ENCODE results near the gene SLX4IP. TPM values are rescaled to one million over a fixed set of nuclear protein-coding genes. Genes with fewer than 3 reads are reported as not detected.

SLX4IP gene
- total and polyA plus RNA-seq, 2 of the 13 experiments (the other 11 are each of a cell fraction or from before 2014, with no cell fraction given) = 3.6 to 7.3 TPM

- TF ChIP-seq MYNN (CRISPR knock-in tag; IDR thresholded peaks at IDR 0.05; ENCODE audit: low read depth) (no peak), STAG1 (CRISPR knock-in tag; IDR thresholded peaks at IDR 0.05) (no peak; the same call in 1 of the 2 replicates), ZNF33B (CRISPR knock-in tag; IDR thresholded peaks at IDR 0.05) (no peak), ZSCAN25 (CRISPR knock-in tag; IDR thresholded peaks at IDR 0.05) (no peak; the same call in 1 of the 2 replicates), LCORL (IDR thresholded peaks at IDR 0.05) (no peak), LCORL (CRISPR knock-in tag; IDR thresholded peaks at IDR 0.05) (no peak), TAF15 (IDR thresholded peaks at IDR 0.05; ENCODE audit: low read depth, low read length, poor library complexity, severe bottlenecking) (peak; percentile 85), TBX3 (IDR thresholded peaks at IDR 0.05; ENCODE audit: borderline replicate concordance) (no peak), ZNF317 (CRISPR knock-in tag; IDR thresholded peaks at IDR 0.05) (no peak), ZNF788 (CRISPR knock-in tag; IDR thresholded peaks at IDR 0.05; ENCODE audit: borderline replicate concordance) (no peak), ZBTB38 (CRISPR knock-in tag; IDR thresholded peaks at IDR 0.05) (no peak), EED (CRISPR knock-in tag; IDR thresholded peaks at IDR 0.05) (no peak), CREBL2 (CRISPR knock-in tag; IDR thresholded peaks at IDR 0.05; ENCODE audit: borderline replicate concordance) (no peak; the same call in 1 of the 2 replicates), ZC3H13 (CRISPR knock-in tag; IDR thresholded peaks at IDR 0.05) (no peak), ZNF253 (CRISPR knock-in tag; IDR thresholded peaks at IDR 0.05; ENCODE audit: borderline replicate concordance) (no peak), ZNF160 (CRISPR knock-in tag; IDR thresholded peaks at IDR 0.05) (no peak), NBN (conservative IDR thresholded peaks at IDR 0.05) (no peak), HNF1A (IDR thresholded peaks at IDR 0.05; ENCODE audit: low read depth) (no peak), HNF1A (CRISPR knock-in tag; IDR thresholded peaks at IDR 0.05; ENCODE audit: borderline replicate concordance) (no peak), HNF4G (IDR thresholded peaks at IDR 0.05; ENCODE audit: borderline replicate concordance, low read depth, low read length) (no peak), HNF4G (CRISPR knock-in tag; IDR thresholded peaks at IDR 0.05; ENCODE audit: borderline replicate concordance, low read depth) (no peak), NFYC (CRISPR knock-in tag; IDR thresholded peaks at IDR 0.05) (no peak), ZNF841 (CRISPR knock-in tag; IDR thresholded peaks at IDR 0.05; ENCODE audit: borderline replicate concordance) (0 out of 2 replicates have a peak, but pooled peaks have one; percentile 56)
- TF ChIP-seq, protein P1, sequence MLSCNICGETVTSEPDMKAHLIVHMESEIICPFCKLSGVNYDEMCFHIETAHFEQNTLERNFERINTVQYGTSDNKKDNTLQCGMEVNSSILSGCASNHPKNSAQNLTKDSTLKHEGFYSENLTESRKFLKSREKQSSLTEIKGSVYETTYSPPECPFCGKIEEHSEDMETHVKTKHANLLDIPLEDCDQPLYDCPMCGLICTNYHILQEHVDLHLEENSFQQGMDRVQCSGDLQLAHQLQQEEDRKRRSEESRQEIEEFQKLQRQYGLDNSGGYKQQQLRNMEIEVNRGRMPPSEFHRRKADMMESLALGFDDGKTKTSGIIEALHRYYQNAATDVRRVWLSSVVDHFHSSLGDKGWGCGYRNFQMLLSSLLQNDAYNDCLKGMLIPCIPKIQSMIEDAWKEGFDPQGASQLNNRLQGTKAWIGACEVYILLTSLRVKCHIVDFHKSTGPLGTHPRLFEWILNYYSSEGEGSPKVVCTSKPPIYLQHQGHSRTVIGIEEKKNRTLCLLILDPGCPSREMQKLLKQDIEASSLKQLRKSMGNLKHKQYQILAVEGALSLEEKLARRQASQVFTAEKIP (CRISPR knock-in tag; IDR thresholded peaks at IDR 0.05; ENCODE audit: borderline replicate concordance) = 0 out of 2 replicates have a peak, but pooled peaks have one; percentile 68
- TF ChIP-seq, protein P2, sequence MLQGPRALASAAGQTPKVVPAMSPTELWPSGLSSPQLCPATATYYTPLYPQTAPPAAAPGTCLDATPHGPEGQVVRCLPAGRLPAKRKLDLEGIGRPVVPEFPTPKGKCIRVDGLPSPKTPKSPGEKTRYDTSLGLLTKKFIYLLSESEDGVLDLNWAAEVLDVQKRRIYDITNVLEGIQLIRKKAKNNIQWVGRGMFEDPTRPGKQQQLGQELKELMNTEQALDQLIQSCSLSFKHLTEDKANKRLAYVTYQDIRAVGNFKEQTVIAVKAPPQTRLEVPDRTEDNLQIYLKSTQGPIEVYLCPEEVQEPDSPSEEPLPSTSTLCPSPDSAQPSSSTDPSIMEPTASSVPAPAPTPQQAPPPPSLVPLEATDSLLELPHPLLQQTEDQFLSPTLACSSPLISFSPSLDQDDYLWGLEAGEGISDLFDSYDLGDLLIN (CRISPR knock-in tag; IDR thresholded peaks at IDR 0.05; ENCODE audit: borderline replicate concordance) = no peak
Measured at GRCh38 chr20:10673176-10673841, 238.2 kb downstream of the SLX4IP start (continued).
